H1 (cell line): ENCODE measurements around the gene ETF1. TPM values are rescaled to one million over a fixed set of nuclear protein-coding genes. Genes with fewer than 3 reads are reported as not detected.
A peak's percentile ranks its signal among the peaks of the same experiment; 100 is the strongest.

ENCODE experiments used
- EGR1 ChIP-seq: IDR thresholded peaks from 2 replicates; pipeline ENCODE4 v1.6.1; 2011; ENCODE audit warnings: low read depth, low read length, borderline replicate concordance
- FOSL1 ChIP-seq: IDR thresholded peaks from 2 replicates; pipeline ENCODE4 v1.6.1; 2011; ENCODE audit warnings: mild to moderate bottlenecking, low read depth, low read length, moderate library complexity; ENCODE audit not compliant: insufficient read depth
- GTF2F1 ChIP-seq: IDR thresholded peaks from 2 replicates; pipeline ENCODE4 v1.6.1; 2012; ENCODE audit warnings: low read depth, low read length, improper control_type of control experiment, borderline replicate concordance
- RNF2 ChIP-seq: fragments of 200-900, 300-1000 bp; sonication (generic); IDR thresholded peaks from 2 replicates; pipeline ENCODE4 v1.7.1; 2016; ENCODE audit warnings: borderline replicate concordance, low read depth, mild to moderate bottlenecking, antibody characterized with exemption, low read length; ENCODE audit not compliant: poor library complexity, severe bottlenecking; ENCODE audit errors: missing control alignments
- RXRA ChIP-seq: IDR thresholded peaks from 2 replicates; pipeline ENCODE4 v1.6.1; 2011; ENCODE audit warnings: low read depth, mild to moderate bottlenecking, low read length, moderate library complexity; ENCODE audit not compliant: insufficient read depth
- SAP30 ChIP-seq: fragments of 300-600 bp; sonication (generic); IDR thresholded peaks from 2 replicates; pipeline ENCODE4 v1.7.1; 2012; ENCODE audit warnings: low read length, moderate library complexity, mild to moderate bottlenecking, inconsistent platforms; ENCODE audit not compliant: insufficient read depth, insufficient replicate concordance
- SRF ChIP-seq: IDR thresholded peaks from 2 replicates; pipeline ENCODE4 v1.6.1; 2011; ENCODE audit warnings: mild to moderate bottlenecking, low read depth, low read length, moderate library complexity
- TAF7 ChIP-seq: optimal IDR thresholded peaks from 2 replicates; pipeline ENCODE3; 2011; ENCODE audit warnings: low read depth, mild to moderate bottlenecking, inconsistent platforms, low read length, moderate library complexity, borderline replicate concordance
- polyA plus RNA-seq, 7 experiments: library from polyadenylated mRNA; depleted of rRNA in 3 of 7; stranded (reverse) in 5 of 7; unstranded in 2 of 7; fragments of >200 nt in 5 of 7; fragments of 200-250 nt in 2 of 7; gene quantifications; 1 replicate in 5 of 7; 2 replicates in 1 of 7; 4 replicates in 1 of 7; pipeline versions ENCODE4 v1.2.1 to v1.2.3, GENCODE V29; 2011 to 2013; ENCODE audit warnings: missing spikeins in 2 of 7, mixed read lengths in 2 of 7
- total RNA-seq: library from RNA; stranded (reverse); fragmentation: NEBNext Ultra II Directional; extraction: Animal tissue kit (Norgen Biotek cat#: 25700); gene quantifications from 2 replicates; pipeline ENCODE4 v1.2.1, GENCODE V29; 2021
- TF ChIP-seq, protein P1 (sequence below): fragments of 300-600 bp; sonication (generic); IDR thresholded peaks from 2 replicates; pipeline ENCODE4 v1.7.1; 2012; ENCODE audit warnings: low read length, moderate library complexity, mild to moderate bottlenecking, inconsistent platforms; ENCODE audit not compliant: insufficient replicate concordance

ETF1 gene
- total and polyA plus RNA-seq, 2 of the 8 experiments (the other 6 are each of a cell fraction or from before 2014, with no cell fraction given) = 50.5 to 168 TPM

DNA sequence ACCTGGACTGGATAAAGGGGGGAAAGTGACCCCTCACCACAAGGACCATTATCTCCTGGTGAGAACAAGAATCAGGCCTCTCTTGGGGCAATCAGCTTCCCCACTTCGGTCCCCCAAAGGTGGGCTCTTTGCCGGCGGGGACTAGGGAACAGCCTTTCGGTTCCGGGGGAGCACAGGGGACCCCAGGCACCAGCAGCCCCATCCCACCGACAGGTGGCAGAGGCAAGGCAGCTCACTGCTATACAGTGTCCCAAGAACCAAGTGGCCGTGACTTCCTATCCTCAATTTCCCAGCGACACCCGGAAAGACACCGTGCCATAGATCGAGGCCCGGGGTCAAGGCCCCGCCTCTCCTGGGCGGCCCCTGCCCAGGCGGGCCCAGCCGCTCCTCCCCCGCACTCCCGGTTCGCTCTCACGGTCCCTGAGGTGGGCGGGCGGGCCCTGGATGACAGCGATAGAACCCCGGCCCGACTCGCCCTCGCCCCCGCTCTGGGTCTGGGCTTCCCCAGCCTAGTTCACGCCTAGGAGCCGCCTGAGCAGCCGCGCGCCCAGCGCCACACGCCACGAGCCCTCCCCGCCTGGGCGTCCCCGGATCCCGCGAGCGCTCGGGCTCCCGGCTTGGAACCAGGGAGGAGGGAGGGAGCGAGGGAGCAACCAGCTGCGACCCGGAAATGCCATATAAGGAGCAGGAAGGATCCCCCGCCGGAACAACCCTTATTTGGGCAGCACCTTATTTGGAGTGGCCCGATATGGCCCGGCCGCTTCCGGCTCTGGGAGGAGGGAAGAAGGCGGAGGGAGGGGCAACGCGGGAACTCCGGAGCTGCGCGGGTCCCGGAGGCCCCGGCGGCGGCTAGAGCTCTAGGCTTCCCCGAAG, 78.4 kb downstream of the ETF1 start (continued):
- TF ChIP-seq, protein P1, sequence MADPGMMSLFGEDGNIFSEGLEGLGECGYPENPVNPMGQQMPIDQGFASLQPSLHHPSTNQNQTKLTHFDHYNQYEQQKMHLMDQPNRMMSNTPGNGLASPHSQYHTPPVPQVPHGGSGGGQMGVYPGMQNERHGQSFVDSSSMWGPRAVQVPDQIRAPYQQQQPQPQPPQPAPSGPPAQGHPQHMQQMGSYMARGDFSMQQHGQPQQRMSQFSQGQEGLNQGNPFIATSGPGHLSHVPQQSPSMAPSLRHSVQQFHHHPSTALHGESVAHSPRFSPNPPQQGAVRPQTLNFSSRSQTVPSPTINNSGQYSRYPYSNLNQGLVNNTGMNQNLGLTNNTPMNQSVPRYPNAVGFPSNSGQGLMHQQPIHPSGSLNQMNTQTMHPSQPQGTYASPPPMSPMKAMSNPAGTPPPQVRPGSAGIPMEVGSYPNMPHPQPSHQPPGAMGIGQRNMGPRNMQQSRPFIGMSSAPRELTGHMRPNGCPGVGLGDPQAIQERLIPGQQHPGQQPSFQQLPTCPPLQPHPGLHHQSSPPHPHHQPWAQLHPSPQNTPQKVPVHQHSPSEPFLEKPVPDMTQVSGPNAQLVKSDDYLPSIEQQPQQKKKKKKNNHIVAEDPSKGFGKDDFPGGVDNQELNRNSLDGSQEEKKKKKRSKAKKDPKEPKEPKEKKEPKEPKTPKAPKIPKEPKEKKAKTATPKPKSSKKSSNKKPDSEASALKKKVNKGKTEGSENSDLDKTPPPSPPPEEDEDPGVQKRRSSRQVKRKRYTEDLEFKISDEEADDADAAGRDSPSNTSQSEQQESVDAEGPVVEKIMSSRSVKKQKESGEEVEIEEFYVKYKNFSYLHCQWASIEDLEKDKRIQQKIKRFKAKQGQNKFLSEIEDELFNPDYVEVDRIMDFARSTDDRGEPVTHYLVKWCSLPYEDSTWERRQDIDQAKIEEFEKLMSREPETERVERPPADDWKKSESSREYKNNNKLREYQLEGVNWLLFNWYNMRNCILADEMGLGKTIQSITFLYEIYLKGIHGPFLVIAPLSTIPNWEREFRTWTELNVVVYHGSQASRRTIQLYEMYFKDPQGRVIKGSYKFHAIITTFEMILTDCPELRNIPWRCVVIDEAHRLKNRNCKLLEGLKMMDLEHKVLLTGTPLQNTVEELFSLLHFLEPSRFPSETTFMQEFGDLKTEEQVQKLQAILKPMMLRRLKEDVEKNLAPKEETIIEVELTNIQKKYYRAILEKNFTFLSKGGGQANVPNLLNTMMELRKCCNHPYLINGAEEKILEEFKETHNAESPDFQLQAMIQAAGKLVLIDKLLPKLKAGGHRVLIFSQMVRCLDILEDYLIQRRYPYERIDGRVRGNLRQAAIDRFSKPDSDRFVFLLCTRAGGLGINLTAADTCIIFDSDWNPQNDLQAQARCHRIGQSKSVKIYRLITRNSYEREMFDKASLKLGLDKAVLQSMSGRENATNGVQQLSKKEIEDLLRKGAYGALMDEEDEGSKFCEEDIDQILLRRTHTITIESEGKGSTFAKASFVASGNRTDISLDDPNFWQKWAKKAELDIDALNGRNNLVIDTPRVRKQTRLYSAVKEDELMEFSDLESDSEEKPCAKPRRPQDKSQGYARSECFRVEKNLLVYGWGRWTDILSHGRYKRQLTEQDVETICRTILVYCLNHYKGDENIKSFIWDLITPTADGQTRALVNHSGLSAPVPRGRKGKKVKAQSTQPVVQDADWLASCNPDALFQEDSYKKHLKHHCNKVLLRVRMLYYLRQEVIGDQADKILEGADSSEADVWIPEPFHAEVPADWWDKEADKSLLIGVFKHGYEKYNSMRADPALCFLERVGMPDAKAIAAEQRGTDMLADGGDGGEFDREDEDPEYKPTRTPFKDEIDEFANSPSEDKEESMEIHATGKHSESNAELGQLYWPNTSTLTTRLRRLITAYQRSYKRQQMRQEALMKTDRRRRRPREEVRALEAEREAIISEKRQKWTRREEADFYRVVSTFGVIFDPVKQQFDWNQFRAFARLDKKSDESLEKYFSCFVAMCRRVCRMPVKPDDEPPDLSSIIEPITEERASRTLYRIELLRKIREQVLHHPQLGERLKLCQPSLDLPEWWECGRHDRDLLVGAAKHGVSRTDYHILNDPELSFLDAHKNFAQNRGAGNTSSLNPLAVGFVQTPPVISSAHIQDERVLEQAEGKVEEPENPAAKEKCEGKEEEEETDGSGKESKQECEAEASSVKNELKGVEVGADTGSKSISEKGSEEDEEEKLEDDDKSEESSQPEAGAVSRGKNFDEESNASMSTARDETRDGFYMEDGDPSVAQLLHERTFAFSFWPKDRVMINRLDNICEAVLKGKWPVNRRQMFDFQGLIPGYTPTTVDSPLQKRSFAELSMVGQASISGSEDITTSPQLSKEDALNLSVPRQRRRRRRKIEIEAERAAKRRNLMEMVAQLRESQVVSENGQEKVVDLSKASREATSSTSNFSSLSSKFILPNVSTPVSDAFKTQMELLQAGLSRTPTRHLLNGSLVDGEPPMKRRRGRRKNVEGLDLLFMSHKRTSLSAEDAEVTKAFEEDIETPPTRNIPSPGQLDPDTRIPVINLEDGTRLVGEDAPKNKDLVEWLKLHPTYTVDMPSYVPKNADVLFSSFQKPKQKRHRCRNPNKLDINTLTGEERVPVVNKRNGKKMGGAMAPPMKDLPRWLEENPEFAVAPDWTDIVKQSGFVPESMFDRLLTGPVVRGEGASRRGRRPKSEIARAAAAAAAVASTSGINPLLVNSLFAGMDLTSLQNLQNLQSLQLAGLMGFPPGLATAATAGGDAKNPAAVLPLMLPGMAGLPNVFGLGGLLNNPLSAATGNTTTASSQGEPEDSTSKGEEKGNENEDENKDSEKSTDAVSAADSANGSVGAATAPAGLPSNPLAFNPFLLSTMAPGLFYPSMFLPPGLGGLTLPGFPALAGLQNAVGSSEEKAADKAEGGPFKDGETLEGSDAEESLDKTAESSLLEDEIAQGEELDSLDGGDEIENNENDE = no peak
- no peak for TF ChIP-seq RNF2
- no peak for TF ChIP-seq RXRA
- TF ChIP-seq SAP30 = peak; percentile 56
- TF ChIP-seq GTF2F1 = no peak
- TF ChIP-seq TAF7 = no peak
- peak; percentile 99 for TF ChIP-seq SRF
- TF ChIP-seq EGR1 = peak; percentile 78; the same call in 1 of the 2 replicates
- no peak for TF ChIP-seq FOSL1
